IPS DF 6.9 (cell line): ENCODE data around the gene NEB.

Experiments used
- DNase-seq: peaks from one replicate; pipeline ENCODE4 v3.0.0-alpha.2; 2013; ENCODE audit warnings: low read depth, low spot score
- H3K27ac ChIP-seq: one replicate; pipeline ENCODE4 v1.5.1; 2013; ENCODE audit warnings: low read length, control low read depth
- H3K27me3 ChIP-seq: 2 replicates; pipeline ENCODE4 v1.6.1; 2013; ENCODE audit warnings: mild to moderate bottlenecking, low read length; ENCODE audit not compliant: control insufficient read depth, insufficient read depth
- H3K36me3 ChIP-seq: 2 replicates; pipeline ENCODE4 v1.6.1; 2013; ENCODE audit warnings: low read length; ENCODE audit not compliant: control insufficient read depth, insufficient read depth
- H3K4me1 ChIP-seq: 2 replicates; pipeline ENCODE4 v1.6.1; 2013; ENCODE audit warnings: low read length; ENCODE audit not compliant: control insufficient read depth, insufficient read depth
- H3K4me3 ChIP-seq: 2 replicates; pipeline ENCODE4 v1.5.1; 2013; ENCODE audit warnings: mild to moderate bottlenecking, low read length
- H3K9me3 ChIP-seq: 2 replicates; pipeline ENCODE4 v1.6.1; 2013; ENCODE audit warnings: low read length, inconsistent platforms; ENCODE audit not compliant: control insufficient read depth, insufficient read depth
- WGBS: extraction: QIAGEN DNeasy Blood & Tissue Kit; methylation state at CpG from one replicate; pipeline ENCODE4 v1.1.7; 2013; ENCODE audit warnings: mixed read lengths, missing lambda C conversion rate; ENCODE audit not compliant: insufficient read length, insufficient coverage; 5-methylcytosine and 5-hydroxymethylcytosine counted together

Gene NEB

GRCh38 chr2:151638191-151638933, 95.9 kb downstream of the NEB start:
- no peaks in the 10 kb centered on the region for H3K4me1 ChIP-seq
- WGBS: no CpG with 5 or more reads among the region's 4 CpGs
- no peak overlapping the region for H3K4me3 ChIP-seq
- DNase-seq: no peak
- H3K36me3 ChIP-seq: no peaks in the 10 kb centered on the region
- H3K9me3 ChIP-seq: no peaks in the 10 kb centered on the region
- no peaks in the 10 kb centered on the region for H3K27me3 ChIP-seq
- no peak overlapping the region for H3K27ac ChIP-seq

GRCh38 chr2:151637271-151637781, 97.0 kb downstream of the NEB start:
- no peak overlapping the region for H3K4me3 ChIP-seq
- DNase-seq: no peak
- no peak overlapping the region for H3K27ac ChIP-seq
- no CpG with 5 or more reads among the region's 8 CpGs for WGBS
- no peaks in the 10 kb centered on the region for H3K27me3 ChIP-seq
- H3K9me3 ChIP-seq: no peaks in the 10 kb centered on the region
- H3K36me3 ChIP-seq: no peaks in the 10 kb centered on the region
- H3K4me1 ChIP-seq: no peaks in the 10 kb centered on the region

GRCh38 chr2:151634736-151635467, 99.4 kb downstream of the NEB start:
- H3K9me3 ChIP-seq: no peaks in the 10 kb centered on the region
- no peak overlapping the region for H3K4me3 ChIP-seq
- DNase-seq: no peak
- H3K36me3 ChIP-seq: no peaks in the 10 kb centered on the region
- no peaks in the 10 kb centered on the region for H3K4me1 ChIP-seq
- no peak overlapping the region for H3K27ac ChIP-seq
- H3K27me3 ChIP-seq: no peaks in the 10 kb centered on the region
- WGBS: no CpG with 5 or more reads among the region's 4 CpGs

- Histone ChIP-seq H3K27me3 (no peaks in the 10 kb centered on the region), H3K27ac (no peak overlapping the region), H3K9me3 (no peaks in the 10 kb centered on the region), H3K4me3 (no peak overlapping the region), H3K4me1 (no peaks in the 10 kb centered on the region), H3K36me3 (no peaks in the 10 kb centered on the region)
- no peak for DNase-seq
- WGBS: no CpG with 5 or more reads among the region's 1 CpG
Observed at GRCh38 chr2:151632993-151633565, 101.2 kb downstream of the NEB start.

- DNase-seq: no peak
- no peaks in the 10 kb centered on the region for H3K27me3 ChIP-seq
- H3K4me3 ChIP-seq: no peak overlapping the region
- H3K27ac ChIP-seq: no peak overlapping the region
- no peaks in the 10 kb centered on the region for H3K4me1 ChIP-seq
- no peaks in the 10 kb centered on the region for H3K36me3 ChIP-seq
- H3K9me3 ChIP-seq: no peaks in the 10 kb centered on the region
- WGBS: no CpG with 5 or more reads among the region's 1 CpG
Observed at GRCh38 chr2:151630372-151630771, 103.9 kb downstream of the NEB start.

- Histone ChIP-seq H3K4me3 (no peak overlapping the region), H3K4me1 (no peaks in the 10 kb centered on the region), H3K36me3 (no peaks in the 10 kb centered on the region), H3K9me3 (no peaks in the 10 kb centered on the region), H3K27me3 (no peaks in the 10 kb centered on the region), H3K27ac (no peak overlapping the region)
- DNase-seq: no peak
- no CpG with 5 or more reads among the region's 6 CpGs for WGBS
Observed at GRCh38 chr2:151627353-151627752, 106.9 kb downstream of the NEB start.

- H3K36me3 ChIP-seq: no peaks in the 10 kb centered on the region
- no peaks in the 10 kb centered on the region for H3K9me3 ChIP-seq
- H3K4me1 ChIP-seq: no peaks in the 10 kb centered on the region
- H3K4me3 ChIP-seq: no peak overlapping the region
- no peak for DNase-seq
- no peaks in the 10 kb centered on the region for H3K27me3 ChIP-seq
- H3K27ac ChIP-seq: no peak overlapping the region
Observed at GRCh38 chr2:151624271-151624670, 110.0 kb downstream of the NEB start.

GRCh38 chr2:151623631-151624030, 110.6 kb downstream of the NEB start:
- DNase-seq: no peak
- no peaks in the 10 kb centered on the region for H3K36me3 ChIP-seq
- H3K27ac ChIP-seq: no peak overlapping the region
- H3K4me1 ChIP-seq: no peaks in the 10 kb centered on the region
- no peaks in the 10 kb centered on the region for H3K9me3 ChIP-seq
- H3K27me3 ChIP-seq: no peaks in the 10 kb centered on the region
- no peak overlapping the region for H3K4me3 ChIP-seq

- H3K27me3 ChIP-seq: no peaks in the 10 kb centered on the region
- WGBS: no CpG with 5 or more reads among the region's 3 CpGs
Observed at GRCh38 chr2:151620761-151621160, 113.5 kb downstream of the NEB start.

GRCh38 chr2:151619337-151619989, 114.8 kb downstream of the NEB start:
- H3K4me3 ChIP-seq: no peak overlapping the region
- no peaks in the 10 kb centered on the region for H3K4me1 ChIP-seq
- H3K9me3 ChIP-seq: no peaks in the 10 kb centered on the region
- H3K27ac ChIP-seq: no peak overlapping the region
- WGBS: no CpG with 5 or more reads among the region's 13 CpGs
- no peaks in the 10 kb centered on the region; the same call in 1 of the 2 replicates for H3K36me3 ChIP-seq
- no peak for DNase-seq
- no peaks in the 10 kb centered on the region for H3K27me3 ChIP-seq

More at GRCh38 chr2:151620761-151621160, 113.5 kb downstream of the NEB start:
- H3K27ac ChIP-seq: no peak overlapping the region
- no peaks in the 10 kb centered on the region for H3K36me3 ChIP-seq
- no peak for DNase-seq
- no peaks in the 10 kb centered on the region for H3K9me3 ChIP-seq
- H3K4me1 ChIP-seq: no peaks in the 10 kb centered on the region
- H3K4me3 ChIP-seq: no peak overlapping the region
